GM21367 (cell line): ENCODE results near the gene CRADD.

Source experiments
- ATAC-seq: cut with Tn5 transposase; IDR thresholded peaks from one replicate; pipeline ENCODE4 v1.9.1; 2021; ENCODE audit not compliant: unreplicated experiment

CRADD gene

GRCh38 chr12:93833946-93834345 is 156.8 kb downstream of the CRADD start:
- ATAC-seq = no peak

- no peak for ATAC-seq
Observed at GRCh38 chr12:93836620-93837260, 159.6 kb downstream of the CRADD start.

- no peak for ATAC-seq
Observed at GRCh38 chr12:93838193-93838592, 161.0 kb downstream of the CRADD start.

- no peak for ATAC-seq
Observed at GRCh38 chr12:93839064-93839463, 161.9 kb downstream of the CRADD start.

GRCh38 chr12:93841671-93842070 is 164.5 kb downstream of the CRADD start:
- ATAC-seq = no peak

GRCh38 chr12:93844164-93844784 is 167.1 kb downstream of the CRADD start:
- ATAC-seq = no peak

- ATAC-seq = no peak
Observed at GRCh38 chr12:93846936-93847516, 169.9 kb downstream of the CRADD start.

- peak; percentile 72 for ATAC-seq
Observed at GRCh38 chr12:93847517-93848474, 170.6 kb downstream of the CRADD start.

- ATAC-seq = peak; percentile 27
Observed at GRCh38 chr12:93848523-93849101, 171.4 kb downstream of the CRADD start.

- no peak for ATAC-seq
Observed at GRCh38 chr12:93849946-93850345, 172.8 kb downstream of the CRADD start.

GRCh38 chr12:93850481-93851256 is 173.5 kb downstream of the CRADD start:
- ATAC-seq = no peak

- ATAC-seq = no peak
Observed at GRCh38 chr12:93851257-93851671, 174.1 kb downstream of the CRADD start.

GRCh38 chr12:93852173-93852591 is 175.0 kb downstream of the CRADD start:
- no peak for ATAC-seq

GRCh38 chr12:93853698-93854478 is 176.7 kb downstream of the CRADD start:
- ATAC-seq = no peak

- ATAC-seq = no peak
Observed at GRCh38 chr12:93855261-93855660, 178.1 kb downstream of the CRADD start.

GRCh38 chr12:93856611-93857010 is 179.4 kb downstream of the CRADD start:
- no peak for ATAC-seq

- no peak for ATAC-seq
Observed at GRCh38 chr12:93857279-93857938, 180.2 kb downstream of the CRADD start.

GRCh38 chr12:93857991-93858447 is 180.8 kb downstream of the CRADD start:
- no peak for ATAC-seq
